K562 (cell line): ENCODE results near the gene DLGAP3. TPM values are rescaled to one million over a fixed set of nuclear protein-coding genes. Genes with fewer than 3 reads are reported as not detected.

Source experiments
- ARHGAP35 ChIP-seq: fragments of 450-650 bp; IDR thresholded peaks from 2 replicates; pipeline ENCODE4 v1.6.1; 2018; ENCODE audit not compliant: partially characterized antibody
- DPF2 ChIP-seq: fragments of 450-650 bp; IDR thresholded peaks from 2 replicates; pipeline ENCODE4 v1.6.1; 2016
- ELF2 ChIP-seq: fragments of 250-450 bp; sonication (Bioruptor Pico); IDR thresholded peaks from 2 replicates; pipeline ENCODE4 v1.5.0; 2021; ENCODE audit warnings: mild to moderate bottlenecking
- EP400 ChIP-seq: fragments of 450-650 bp; IDR thresholded peaks from 2 replicates; pipeline ENCODE4 v1.6.1; 2017; ENCODE audit warnings: antibody characterized with exemption, mild to moderate bottlenecking, moderate library complexity
- MYC ChIP-seq, 2 experiments: fragments of 250-450 bp in 1 of 2; sonication (Bioruptor Pico) in 1 of 2; IDR thresholded peaks; 2 replicates each; pipeline versions ENCODE4 v1.5.1 to v1.6.1; 2012 to 2021; ENCODE audit warnings: low read depth in 2 of 2, borderline replicate concordance in 1 of 2, improper control_type of control experiment in 1 of 2, low read length in 1 of 2, mild to moderate bottlenecking in 1 of 2, moderate library complexity in 1 of 2
- POLR2B ChIP-seq: fragments of 450-650 bp; IDR thresholded peaks from 2 replicates; pipeline ENCODE4 v1.6.1; 2018; ENCODE audit warnings: low read depth; ENCODE audit not compliant: partially characterized antibody
- TAL1 ChIP-seq: fragments of 450-650 bp; IDR thresholded peaks from 2 replicates; pipeline ENCODE4 v1.6.1; 2016; ENCODE audit warnings: mild to moderate bottlenecking
- ZBED1 ChIP-seq: IDR thresholded peaks from 2 replicates; pipeline ENCODE4 v1.6.1; 2014
- ZNF644 ChIP-seq: fragments of 200-800 bp; sonication (Bioruptor generic); IDR thresholded peaks from 2 replicates; pipeline ENCODE4 v1.6.1; 2016; ENCODE audit warnings: low read depth, missing genetic modification characterization, missing compliant biosample characterization
- polyA plus RNA-seq, 8 experiments: library from polyadenylated mRNA; depleted of rRNA in 4 of 8; stranded (reverse) in 5 of 8; unstranded in 3 of 8; fragments of >200 nt; fragmentation: Nextera tagmentation in 2 of 8; fragmentation: Illumina TruSeq in 1 of 8; extraction: Ambion mirVana in 2 of 8; extraction: Trizol in 1 of 8; gene quantifications; 2 replicates each; pipeline versions ENCODE4 v1.2.1 to v1.2.3, GENCODE V29; 2011 to 2014; ENCODE audit warnings: inconsistent platforms in 1 of 8, missing spikeins in 1 of 8
- total RNA-seq, 7 experiments: library from RNA; depleted of rRNA in 6 of 7; stranded (reverse); fragments of >200 nt in 6 of 7; fragmentation: Illumina TruSeq in 2 of 7; extraction: Trizol in 2 of 7; gene quantifications; 2 replicates each; pipeline versions ENCODE4 v1.2.1 to v1.2.3, GENCODE V29; 2011 to 2021; ENCODE audit warnings: low replicate concordance in 1 of 7
- TF ChIP-seq, protein P1 (sequence below), 2 experiments: fragments of 250-450 bp in 1 of 2; fragments of 450-650 bp in 1 of 2; sonication (Bioruptor Pico) in 1 of 2; IDR thresholded peaks; 2 replicates each; pipeline versions ENCODE4 v1.6.1 to v1.8.0; 2016 to 2021; ENCODE audit warnings: mild to moderate bottlenecking in 2 of 2, moderate library complexity in 2 of 2, missing compliant biosample characterization in 1 of 2, missing genetic modification characterization in 1 of 2
- TF ChIP-seq, protein P2 (sequence below): fragments of 250-450 bp; sonication (Bioruptor Pico); IDR thresholded peaks from 2 replicates; pipeline ENCODE4 v1.5.0; 2020; ENCODE audit warnings: mild to moderate bottlenecking
- TF ChIP-seq, protein P3 (sequence below), 2 experiments: fragments of 450-650 bp; IDR thresholded peaks; 2 replicates each; pipeline ENCODE4 v1.6.1; 2016; ENCODE audit warnings: mild to moderate bottlenecking in 2 of 2, borderline replicate concordance in 1 of 2, low read depth in 1 of 2, moderate library complexity in 1 of 2

Gene DLGAP3
- total and polyA plus RNA-seq, 9 of the 15 experiments (the other 6 are each of a cell fraction or from before 2014, with no cell fraction given) = 0.01 to 0.16 (median 0.07) TPM; not detected in 6

DNA sequence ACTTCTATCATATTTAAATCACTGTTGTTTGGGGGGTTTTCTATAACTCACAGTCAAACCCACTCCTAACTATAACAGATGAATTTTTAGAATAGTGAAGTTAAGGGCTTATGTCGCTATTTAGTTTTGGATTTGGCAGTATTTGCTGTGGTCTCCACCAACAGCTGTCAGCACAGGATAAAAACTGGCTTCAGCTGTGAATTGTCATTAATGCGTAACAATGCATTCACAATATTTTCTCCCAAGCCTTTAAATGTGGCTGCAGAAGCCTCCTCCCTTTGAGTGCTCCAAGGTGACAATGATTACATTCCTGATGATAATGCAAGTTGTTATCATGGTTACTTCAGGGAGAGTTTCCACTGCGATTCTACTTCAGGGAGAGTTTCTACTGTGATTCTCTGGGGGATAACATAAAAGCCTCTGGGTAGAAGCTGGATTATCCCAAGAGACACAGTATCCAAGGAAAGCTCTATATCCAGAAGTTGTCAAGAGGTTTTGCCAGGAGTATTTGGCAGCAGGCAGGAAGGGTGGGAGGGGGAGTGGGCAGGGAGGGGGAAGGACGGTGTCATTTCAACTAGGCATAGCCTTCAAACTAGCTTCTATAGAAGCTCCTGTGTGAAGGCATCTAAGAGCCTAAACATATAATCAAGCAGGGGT, 55.0 kb downstream of the DLGAP3 start (continued):
- TF ChIP-seq ZNF644 (tag) (no peak), DPF2 (no peak), TAL1 (no peak), MYC (IDR thresholded peaks at IDR 0.05; ENCODE audit: low read depth, low read length) (no peak), MYC (CRISPR knock-in tag; IDR thresholded peaks at IDR 0.05; ENCODE audit: borderline replicate concordance, low read depth) (no peak), ARHGAP35 (no peak), ELF2 (CRISPR knock-in tag) (no peak), ZBED1 (no peak), EP400 (no peak), POLR2B (no peak)
- TF ChIP-seq, protein P1, sequence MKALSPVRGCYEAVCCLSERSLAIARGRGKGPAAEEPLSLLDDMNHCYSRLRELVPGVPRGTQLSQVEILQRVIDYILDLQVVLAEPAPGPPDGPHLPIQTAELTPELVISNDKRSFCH (CRISPR knock-in tag; IDR thresholded peaks at IDR 0.05) = no peak
- TF ChIP-seq, protein P1 (tag; IDR thresholded peaks at IDR 0.05) = no peak
- TF ChIP-seq, protein P2, sequence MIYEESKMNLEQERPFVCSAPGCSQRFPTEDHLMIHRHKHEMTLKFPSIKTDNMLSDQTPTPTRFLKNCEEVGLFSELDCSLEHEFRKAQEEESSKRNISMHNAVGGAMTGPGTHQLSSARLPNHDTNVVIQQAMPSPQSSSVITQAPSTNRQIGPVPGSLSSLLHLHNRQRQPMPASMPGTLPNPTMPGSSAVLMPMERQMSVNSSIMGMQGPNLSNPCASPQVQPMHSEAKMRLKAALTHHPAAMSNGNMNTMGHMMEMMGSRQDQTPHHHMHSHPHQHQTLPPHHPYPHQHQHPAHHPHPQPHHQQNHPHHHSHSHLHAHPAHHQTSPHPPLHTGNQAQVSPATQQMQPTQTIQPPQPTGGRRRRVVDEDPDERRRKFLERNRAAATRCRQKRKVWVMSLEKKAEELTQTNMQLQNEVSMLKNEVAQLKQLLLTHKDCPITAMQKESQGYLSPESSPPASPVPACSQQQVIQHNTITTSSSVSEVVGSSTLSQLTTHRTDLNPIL (CRISPR knock-in tag) = no peak
- TF ChIP-seq, protein P3, sequence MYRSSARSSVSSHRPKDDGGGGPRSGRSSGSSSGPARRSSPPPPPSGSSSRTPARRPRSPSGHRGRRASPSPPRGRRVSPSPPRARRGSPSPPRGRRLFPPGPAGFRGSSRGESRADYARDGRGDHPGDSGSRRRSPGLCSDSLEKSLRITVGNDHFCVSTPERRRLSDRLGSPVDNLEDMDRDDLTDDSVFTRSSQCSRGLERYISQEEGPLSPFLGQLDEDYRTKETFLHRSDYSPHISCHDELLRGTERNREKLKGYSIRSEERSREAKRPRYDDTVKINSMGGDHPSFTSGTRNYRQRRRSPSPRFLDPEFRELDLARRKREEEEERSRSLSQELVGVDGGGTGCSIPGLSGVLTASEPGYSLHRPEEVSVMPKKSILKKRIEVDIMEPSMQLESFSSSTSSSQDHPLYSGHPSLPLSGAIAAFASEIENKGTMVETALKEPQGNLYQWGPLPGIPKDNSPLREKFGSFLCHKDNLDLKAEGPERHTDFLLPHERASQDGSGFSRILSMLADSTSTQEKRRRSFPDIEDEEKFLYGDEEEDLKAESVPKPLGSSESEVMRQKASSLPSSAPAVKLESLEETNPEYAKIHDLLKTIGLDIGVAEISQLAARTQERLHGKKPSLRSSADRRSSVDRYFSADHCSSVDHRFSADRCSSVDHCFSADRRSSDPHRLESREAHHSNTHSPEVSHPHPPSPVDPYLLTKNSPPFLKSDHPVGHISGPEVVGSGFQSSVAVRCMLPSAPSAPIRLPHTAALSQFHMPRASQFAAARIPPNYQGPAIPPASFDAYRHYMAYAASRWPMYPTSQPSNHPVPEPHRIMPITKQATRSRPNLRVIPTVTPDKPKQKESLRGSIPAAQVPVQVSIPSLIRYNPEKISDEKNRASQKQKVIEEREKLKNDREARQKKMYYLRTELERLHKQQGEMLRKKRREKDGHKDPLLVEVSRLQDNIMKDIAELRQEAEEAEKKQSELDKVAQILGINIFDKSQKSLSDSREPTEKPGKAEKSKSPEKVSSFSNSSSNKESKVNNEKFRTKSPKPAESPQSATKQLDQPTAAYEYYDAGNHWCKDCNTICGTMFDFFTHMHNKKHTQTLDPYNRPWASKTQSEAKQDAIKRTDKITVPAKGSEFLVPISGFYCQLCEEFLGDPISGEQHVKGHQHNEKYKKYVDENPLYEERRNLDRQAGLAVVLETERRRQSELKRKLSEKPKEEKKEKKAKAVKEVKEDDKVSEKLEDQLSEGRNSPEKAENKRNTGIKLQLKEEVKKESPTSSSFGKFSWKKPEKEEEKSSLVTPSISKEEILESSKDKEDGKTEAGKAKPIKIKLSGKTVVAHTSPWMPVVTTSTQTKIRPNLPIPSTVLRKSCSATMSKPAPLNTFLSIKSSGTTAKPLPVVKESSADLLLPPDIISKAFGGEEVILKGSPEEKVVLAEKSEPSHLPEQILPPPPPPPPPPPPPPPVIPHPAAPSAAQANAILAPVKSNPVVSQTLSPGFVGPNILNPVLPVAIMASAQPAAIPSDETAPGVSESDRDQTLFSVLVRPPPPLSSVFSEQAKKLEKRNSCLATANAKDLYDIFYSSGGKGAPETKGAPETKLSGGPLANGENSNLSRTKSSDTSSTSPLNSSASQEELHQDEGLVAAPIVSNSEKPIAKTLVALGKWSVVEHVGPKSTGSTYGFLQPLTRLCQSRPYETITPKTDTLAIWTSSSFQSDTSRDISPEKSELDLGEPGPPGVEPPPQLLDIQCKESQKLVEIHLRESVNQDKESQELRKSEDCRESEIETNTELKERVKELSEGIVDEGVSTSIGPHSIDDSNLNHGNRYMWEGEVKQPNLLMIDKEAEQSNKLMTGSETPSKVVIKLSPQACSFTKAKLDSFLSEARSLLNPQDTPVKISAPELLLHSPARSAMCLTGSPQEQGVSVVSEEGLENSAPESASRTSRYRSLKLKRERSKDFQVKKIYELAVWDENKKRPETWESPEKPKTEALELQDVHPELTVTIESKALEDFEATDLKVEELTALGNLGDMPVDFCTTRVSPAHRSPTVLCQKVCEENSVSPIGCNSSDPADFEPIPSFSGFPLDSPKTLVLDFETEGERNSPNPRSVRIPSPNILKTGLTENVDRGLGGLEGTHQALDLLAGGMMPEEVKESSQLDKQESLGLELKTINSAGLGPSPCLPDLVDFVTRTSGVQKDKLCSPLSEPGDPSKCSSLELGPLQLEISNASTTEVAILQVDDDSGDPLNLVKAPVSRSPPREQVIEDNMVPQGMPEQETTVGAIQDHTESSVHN (IDR thresholded peaks at IDR 0.05; ENCODE audit: borderline replicate concordance in 1 of 2, low read depth in 1 of 2) = no peak
